HG02678 (cell line): ENCODE measurements around the gene ZNF274.
"Not testable (repeated sequence)": the region's sequence is repeated elsewhere in the genome, so short reads cannot be mapped to it uniquely, and the experiment has no call there.

Experiments
- ATAC-seq: cut with Tn5 transposase; IDR thresholded peaks from one replicate; pipeline ENCODE4 v1.9.1; 2021; ENCODE audit warnings: mild to moderate bottlenecking, moderate library complexity; ENCODE audit not compliant: unreplicated experiment

ZNF274 gene

GRCh38 chr19:58209577-58209976, 26.7 kb downstream of the ZNF274 start:
- ATAC-seq: no peak

- ATAC-seq: no peak
These were observed 29.6 kb downstream of the ZNF274 start for GRCh38 chr19:58212336-58213074.

- no peak for ATAC-seq
These were observed 30.2 kb downstream of the ZNF274 start for GRCh38 chr19:58213075-58213369.

- no peak for ATAC-seq
These were observed 34.2 kb downstream of the ZNF274 start for GRCh38 chr19:58217069-58217481.

- ATAC-seq: no peak
These were observed 34.9 kb downstream of the ZNF274 start for GRCh38 chr19:58217607-58218391.

GRCh38 chr19:58218899-58219298, 36.0 kb downstream of the ZNF274 start:
- no peak for ATAC-seq

- ATAC-seq: no peak
These were observed 45.2 kb downstream of the ZNF274 start for GRCh38 chr19:58227964-58228584.

GRCh38 chr19:58228585-58229254, 45.9 kb downstream of the ZNF274 start, which contains the start of gene ZNF544:
Gene ZNF544, plus strand, starts transcription at chr19:58228914. Its CDS starts 15,110 bp downstream, at chr19:58244024.
- ATAC-seq: peak; percentile 89

GRCh38 chr19:58229255-58229639, 46.4 kb downstream of the ZNF274 start:
- ATAC-seq: no peak

- no peak for ATAC-seq
These were observed 54.5 kb downstream of the ZNF274 start for GRCh38 chr19:58237324-58237723.

- ATAC-seq: no peak
These were observed 60.5 kb downstream of the ZNF274 start for GRCh38 chr19:58243351-58243750.

GRCh38 chr19:58248886-58249285, 66.0 kb downstream of the ZNF274 start:
- no peak for ATAC-seq

- ATAC-seq: no peak
These were observed 69.3 kb downstream of the ZNF274 start for GRCh38 chr19:58252102-58252685.

- not testable (repeated sequence) for ATAC-seq
These were observed 75.4 kb downstream of the ZNF274 start for GRCh38 chr19:58258259-58258658.

GRCh38 chr19:58261600-58261967, 78.7 kb downstream of the ZNF274 start:
- ATAC-seq: no peak

- no peak for ATAC-seq
These were observed 79.4 kb downstream of the ZNF274 start for GRCh38 chr19:58261968-58262921.

- no peak for ATAC-seq
These were observed 80.0 kb downstream of the ZNF274 start for GRCh38 chr19:58262922-58263296.
